Panc1 (cell line): ENCODE measurements around the gene CCBE1. TPM values are rescaled to one million over a fixed set of nuclear protein-coding genes. Genes with fewer than 3 reads are reported as not detected.

Source experiments
- ATAC-seq: fragments of 200-7000 bp; cut with Tn5 transposase; 2 replicates; pipeline ENCODE4 v1.9.1; 2020; ENCODE audit warnings: mild to moderate bottlenecking, moderate library complexity
- BruUV-seq: library from RNA; stranded (reverse); fragments of 400-500 nt; replicated peaks from 2 replicates; lab custom pipeline; 2021; lab: Mats Ljungman, UMichigan
- CTCF ChIA-PET: fragments of 300-600 bp; sonication (Branson Sonifier 250); formaldehyde crosslinking; loops from one replicate; lab custom pipeline; 2022; ENCODE audit warnings: antibody characterized with exemption; lab: Charles Lee
- POLR2A ChIA-PET: fragments of 300-600 bp; sonication (Branson Sonifier 250); formaldehyde crosslinking; loops from one replicate; lab custom pipeline; 2022; ENCODE audit warnings: antibody characterized with exemption; lab: Charles Lee
- DNase-seq: peaks from one replicate; pipeline ENCODE4 v3.0.0-alpha.2; 2010; ENCODE audit warnings: low read depth, low spot score
- H3K27ac ChIP-seq: 2 replicates; pipeline ENCODE4 v1.5.1; 2011; ENCODE audit warnings: mild to moderate bottlenecking, low read length, inconsistent platforms
- H3K27me3 ChIP-seq: fragments of 200-500 bp; sonication (Bioruptor generic); 2 replicates; pipeline ENCODE4 v1.6.0; 2014; ENCODE audit warnings: low read length, inconsistent platforms; ENCODE audit not compliant: control insufficient read depth, insufficient read depth
- H3K36me3 ChIP-seq: fragments of 200-500 bp; sonication (Bioruptor generic); 2 replicates; pipeline ENCODE4 v1.5.1; 2014; ENCODE audit warnings: inconsistent platforms, mild to moderate bottlenecking, low read length, moderate library complexity; ENCODE audit not compliant: control insufficient read depth, insufficient read depth
- H3K4me1 ChIP-seq: 2 replicates; pipeline ENCODE4 v1.5.1; 2011; ENCODE audit warnings: inconsistent platforms, mild to moderate bottlenecking, low read length, moderate library complexity; ENCODE audit not compliant: control insufficient read depth, insufficient read depth
- H3K4me3 ChIP-seq, 2 experiments: 2 replicates each; pipeline ENCODE4 v1.5.1; 2011 to 2012; ENCODE audit warnings: low read depth in 2 of 2, low read length in 2 of 2, mild to moderate bottlenecking in 2 of 2, inconsistent platforms in 1 of 2, moderate library complexity in 1 of 2
- H3K9me3 ChIP-seq: fragments of 200-500 bp; sonication (Bioruptor generic); 2 replicates; pipeline ENCODE4 v1.5.1; 2014; ENCODE audit warnings: low read depth, mild to moderate bottlenecking, inconsistent platforms, low read length, moderate library complexity; ENCODE audit not compliant: control insufficient read depth, insufficient read depth
- CTCF ChIP-seq: fragments of 450-650 bp; IDR thresholded peaks from 2 replicates; pipeline ENCODE4 v1.5.1; 2017; ENCODE audit warnings: mild to moderate bottlenecking
- POLR2AphosphoS5 ChIP-seq: IDR thresholded peaks from 2 replicates; pipeline ENCODE4 v1.6.1; 2012; ENCODE audit warnings: mild to moderate bottlenecking, low read depth, low read length, moderate library complexity
- REST ChIP-seq, 2 experiments: IDR thresholded peaks; 2 replicates each; pipeline ENCODE4 v1.6.1; 2011 to 2012; ENCODE audit warnings: low read depth in 2 of 2, control low read depth in 1 of 2, low read length in 1 of 2, mild to moderate bottlenecking in 1 of 2, moderate library complexity in 1 of 2; ENCODE audit not compliant: insufficient read depth in 1 of 2
- SIN3A ChIP-seq: IDR thresholded peaks from 2 replicates; pipeline ENCODE4 v1.6.1; 2012; ENCODE audit warnings: low read depth, mild to moderate bottlenecking, low read length, moderate library complexity, borderline replicate concordance; ENCODE audit not compliant: insufficient read depth
- TCF7L2 ChIP-seq: IDR thresholded peaks from 2 replicates; pipeline ENCODE4 v1.6.1; 2011; ENCODE audit warnings: mild to moderate bottlenecking, low read depth, low read length, inconsistent platforms
- in situ Hi-C: cut with HindIII; loops from 2 replicates; pipeline ENCODE4 v1.10.0; 2016; ENCODE audit warnings: low sequenced_read_pairs, low pct_unique_long_range_greater_than_20kb
- intact Hi-C: fragments of 100-400 bp; cut with micrococcal nuclease; formaldehyde crosslinking; loops from one replicate; pipeline ENCODE4 v1.10.0; 2022; ENCODE audit not compliant: unreplicated experiment
- total RNA-seq: library from RNA; stranded (reverse); gene quantifications from one replicate; pipeline ENCODE4 v1.2.1, GENCODE V29; 2021; ENCODE audit not compliant: unreplicated experiment

CCBE1 gene
- total RNA-seq, 1 experiment from 2014 or later, result 0.13 TPM

- Histone ChIP-seq H3K27ac (no peak overlapping the region), H3K4me3 (no peak overlapping the region), H3K4me1 (no peaks in the 10 kb centered on the region), H3K27me3 (no peaks in the 10 kb centered on the region), H3K36me3 (no peaks in the 10 kb centered on the region), H3K9me3 (no peaks in the 10 kb centered on the region)
- ChIA-PET CTCF (no interaction called here), POLR2A (no interaction called here)
- TF ChIP-seq REST (IDR thresholded peaks at IDR 0.05; ENCODE audit: insufficient read depth in 1 of 2, low read depth in 2 of 2, low read length in 1 of 2) (no peak), POLR2AphosphoS5 (no peak), TCF7L2 (no peak), CTCF (no peak), SIN3A (no peak)
- BruUV-seq, result no TSS peak
- no peak for ATAC-seq
- DNase-seq, result no peak
- in situ Hi-C loops, result no loop called here
- intact Hi-C loops, result no loop called here
These were observed 127.0 kb downstream of the CCBE1 start for GRCh38 chr18:59570101-59570775.

- CTCF ChIA-PET, result no interaction called here
- no peak for TF ChIP-seq SIN3A
- TF ChIP-seq REST (IDR thresholded peaks at IDR 0.05; ENCODE audit: insufficient read depth in 1 of 2, low read depth in 2 of 2, low read length in 1 of 2), result no peak
- TF ChIP-seq CTCF, result no peak
- no peak for TF ChIP-seq POLR2AphosphoS5
- TF ChIP-seq TCF7L2, result no peak
These were observed 127.8 kb downstream of the CCBE1 start for GRCh38 chr18:59569390-59569791.

More at GRCh38 chr18:59569390-59569791, 127.8 kb downstream of the CCBE1 start:
- ATAC-seq (no peak), DNase-seq (no peak)
- Histone ChIP-seq H3K27me3 (no peaks in the 10 kb centered on the region), H3K9me3 (no peaks in the 10 kb centered on the region), H3K27ac (no peak overlapping the region), H3K4me3 (no peak overlapping the region), H3K36me3 (no peaks in the 10 kb centered on the region), H3K4me1 (no peaks in the 10 kb centered on the region)
- in situ Hi-C loops, result no loop called here
- intact Hi-C loops, result no loop called here
- no TSS peak for BruUV-seq
- POLR2A ChIA-PET, result no interaction called here
